ENCODE measurements around the gene APOM.

- no peak for TF ChIP-seq CTCF (IDR thresholded peaks at IDR 0.05; ENCODE audit: low read depth, low read length, missing input control)
- no peak for TF ChIP-seq SP1 (IDR thresholded peaks at IDR 0.05)
- TF ChIP-seq YY1 (IDR thresholded peaks at IDR 0.05) = no peak
- no peak for TF ChIP-seq ATF3 (IDR thresholded peaks at IDR 0.05)
- TF ChIP-seq TAF1 (conservative IDR thresholded peaks at IDR 0.05) = no peak
- TF ChIP-seq NR2F2 (IDR thresholded peaks at IDR 0.05) = no peak
- no peak for TF ChIP-seq GABPA (IDR thresholded peaks at IDR 0.05 in 1 of 2, conservative IDR thresholded peaks at IDR 0.05 in 1 of 2)
- TF ChIP-seq RAD21 (IDR thresholded peaks at IDR 0.05) = no peak
- TF ChIP-seq EGR1 (IDR thresholded peaks at IDR 0.05; ENCODE audit: low read depth in 2 of 2) = no peak
- TF ChIP-seq REST (IDR thresholded peaks at IDR 0.05) = no peak
- TF ChIP-seq RXRA (IDR thresholded peaks at IDR 0.05) = no peak
These were observed 10.8 kb downstream of the APOM start for GRCh38 chr6:31666337-31666965.

Data from liver (tissue), 3 donors.